CD4-positive, alpha-beta T cell treated with Interleukin-6 at 100 ng/mL for 8 hours (primary cell): ENCODE measurements around the gene IBTK.
"Not testable (repeated sequence)": the region's sequence is repeated elsewhere in the genome, so short reads cannot be mapped to it uniquely, and the experiment has no call there.

Source experiments
- DNase-seq: peaks from one replicate; pipeline ENCODE4 v3.0.0-alpha.2; 2020; ENCODE audit warnings: mixed read lengths, low spot score

The IBTK gene

DNA sequence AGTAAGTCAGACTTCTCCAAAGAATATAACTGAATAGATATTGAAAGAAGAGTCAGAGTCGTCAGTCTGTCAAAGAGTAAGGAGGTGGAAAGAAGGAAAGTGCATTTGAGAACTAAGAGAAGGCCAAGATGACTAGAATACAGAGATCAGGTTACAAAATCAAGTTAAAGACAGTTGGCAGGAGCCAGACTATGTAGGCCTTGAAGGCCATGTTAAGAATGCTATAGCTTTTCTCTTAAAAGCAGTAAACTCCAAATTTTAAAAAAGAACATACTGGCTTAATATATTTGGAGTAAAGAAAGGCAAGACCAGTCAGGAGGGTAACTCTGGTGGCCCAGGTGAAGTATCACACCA lies 68.8 kb downstream of the IBTK start:
- no peak for DNase-seq

GRCh38 chr6:82178077-82178758 lies 69.3 kb downstream of the IBTK start:
- no peak for DNase-seq

DNA sequence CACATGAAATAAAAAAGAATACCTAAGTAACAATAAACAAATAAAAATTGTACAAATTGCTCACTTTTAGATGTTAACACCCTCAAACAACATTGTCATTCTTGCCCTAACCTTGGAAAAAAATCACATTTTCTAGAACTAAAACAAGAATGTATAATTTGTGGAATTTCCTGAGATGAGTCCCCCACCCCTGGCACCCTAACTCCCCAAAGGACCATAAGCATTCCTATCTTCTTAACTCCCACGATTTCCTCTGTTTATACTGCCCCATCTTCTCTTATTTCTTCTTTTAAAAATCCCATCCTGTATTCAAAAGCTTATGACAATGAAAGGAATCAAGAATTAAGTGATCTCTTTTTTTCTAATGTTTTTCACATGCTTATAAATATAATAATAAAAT lies 70.9 kb downstream of the IBTK start:
- DNase-seq: no peak

DNA sequence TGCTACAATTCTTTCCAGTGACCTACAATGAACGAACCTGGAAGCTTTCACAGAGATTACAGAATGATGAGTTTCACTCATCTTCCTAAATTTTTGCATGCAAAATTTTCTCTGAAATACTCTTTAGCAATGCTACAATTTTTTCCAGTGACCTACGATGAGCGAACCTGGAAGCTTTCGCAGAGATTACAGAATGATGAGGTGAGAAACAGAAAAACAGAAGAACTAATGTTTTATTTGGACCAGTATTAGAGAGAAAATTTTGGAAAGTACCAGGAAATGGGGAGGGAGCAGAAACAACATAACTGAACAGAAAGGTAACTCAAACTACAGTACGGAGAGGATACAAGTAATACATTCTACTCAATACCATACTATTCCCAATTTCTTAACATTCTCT lies 75.0 kb downstream of the IBTK start:
- DNase-seq: no peak

DNA sequence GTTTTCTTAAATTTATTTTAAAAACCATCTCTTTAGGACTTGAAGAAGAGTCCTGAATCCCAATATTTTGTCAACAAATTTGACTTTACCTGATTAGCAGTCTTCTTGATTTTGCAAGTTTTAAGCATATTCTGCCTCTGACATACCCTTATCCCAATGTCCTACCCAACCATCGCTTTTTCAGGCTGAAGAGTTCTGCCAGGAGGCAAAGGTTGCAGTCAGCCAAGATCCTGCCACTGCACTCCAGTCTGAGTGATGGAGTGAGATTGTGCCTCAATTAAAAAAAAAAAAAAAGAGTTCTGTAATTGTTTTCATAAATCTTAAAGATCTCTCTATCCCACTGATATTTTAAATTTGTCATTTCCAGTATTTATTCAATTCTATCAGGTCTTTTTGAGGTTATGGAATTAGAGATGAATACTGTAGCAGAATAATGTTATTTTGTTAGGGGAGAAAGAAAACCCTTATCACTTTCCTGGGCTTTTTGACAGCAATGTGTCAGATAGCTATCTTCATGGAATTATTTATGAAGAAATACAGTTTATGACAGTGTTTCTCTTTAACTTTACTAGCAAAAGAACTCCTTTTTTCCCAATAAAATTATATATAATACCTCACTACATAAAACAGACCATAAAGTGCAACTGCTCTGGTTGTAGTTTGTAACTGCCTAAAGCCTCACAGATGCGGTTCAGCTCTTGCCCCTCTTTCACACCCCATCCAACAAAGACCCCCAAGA lies 78.2 kb downstream of the IBTK start:
- DNase-seq: no peak

- no peak for DNase-seq
These were observed 81.1 kb downstream of the IBTK start for GRCh38 chr6:82166493-82166892.

GRCh38 chr6:82160255-82160990 lies 87.1 kb downstream of the IBTK start:
- no peak for DNase-seq

- DNase-seq: not testable (repeated sequence)
These were observed 94.8 kb downstream of the IBTK start for GRCh38 chr6:82152786-82153185.

- not testable (repeated sequence) for DNase-seq
These were observed 96.4 kb downstream of the IBTK start for GRCh38 chr6:82151147-82151546.

GRCh38 chr6:82145926-82146452 lies 101.6 kb downstream of the IBTK start:
- DNase-seq: no peak

DNA sequence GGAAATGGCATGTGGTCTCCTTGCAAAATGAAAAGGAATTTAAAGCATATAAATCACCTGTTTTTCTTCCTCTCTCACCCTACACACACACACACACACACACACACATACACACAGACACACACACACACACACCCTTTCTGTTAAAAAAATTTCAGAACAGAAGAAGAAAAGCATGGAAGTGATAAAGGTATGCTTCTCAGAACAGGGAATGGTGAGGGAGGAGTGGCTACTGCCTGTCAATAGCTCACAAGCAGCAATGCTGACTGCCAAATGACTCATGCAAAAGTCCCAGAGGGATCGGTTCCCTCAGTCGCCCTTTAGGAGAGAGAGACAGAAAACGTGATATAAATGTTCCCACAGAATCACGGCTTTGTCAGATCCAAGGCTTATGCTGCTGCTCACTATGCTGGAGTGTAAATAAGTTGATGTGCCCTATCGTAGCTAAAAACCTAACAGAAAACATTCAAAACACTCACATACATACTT lies 102.6 kb downstream of the IBTK start:
- DNase-seq: no peak

GRCh38 chr6:82144007-82144851 lies 103.3 kb downstream of the IBTK start:
- no peak for DNase-seq

GRCh38 chr6:82143041-82143481 lies 104.5 kb downstream of the IBTK start:
- DNase-seq: no peak

DNA sequence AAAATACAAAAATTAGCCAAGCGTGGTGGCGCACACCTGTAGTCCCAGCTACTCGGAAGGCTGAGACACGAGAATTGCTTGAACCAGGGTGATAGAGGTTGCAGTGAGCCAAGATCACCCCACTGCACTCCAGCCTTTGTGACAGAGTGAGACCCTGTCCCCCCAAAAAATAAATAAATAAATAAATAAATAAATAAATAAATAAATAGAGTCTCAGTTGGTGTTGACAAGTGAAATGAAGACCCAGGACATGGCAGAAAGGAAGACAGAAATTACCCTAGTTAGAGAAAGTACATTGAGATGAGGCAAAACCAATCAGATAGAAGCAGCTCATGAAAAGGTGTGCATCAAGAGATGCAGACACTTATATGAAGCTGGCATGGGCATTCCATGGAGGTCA lies 105.0 kb downstream of the IBTK start:
- no peak for DNase-seq

DNA sequence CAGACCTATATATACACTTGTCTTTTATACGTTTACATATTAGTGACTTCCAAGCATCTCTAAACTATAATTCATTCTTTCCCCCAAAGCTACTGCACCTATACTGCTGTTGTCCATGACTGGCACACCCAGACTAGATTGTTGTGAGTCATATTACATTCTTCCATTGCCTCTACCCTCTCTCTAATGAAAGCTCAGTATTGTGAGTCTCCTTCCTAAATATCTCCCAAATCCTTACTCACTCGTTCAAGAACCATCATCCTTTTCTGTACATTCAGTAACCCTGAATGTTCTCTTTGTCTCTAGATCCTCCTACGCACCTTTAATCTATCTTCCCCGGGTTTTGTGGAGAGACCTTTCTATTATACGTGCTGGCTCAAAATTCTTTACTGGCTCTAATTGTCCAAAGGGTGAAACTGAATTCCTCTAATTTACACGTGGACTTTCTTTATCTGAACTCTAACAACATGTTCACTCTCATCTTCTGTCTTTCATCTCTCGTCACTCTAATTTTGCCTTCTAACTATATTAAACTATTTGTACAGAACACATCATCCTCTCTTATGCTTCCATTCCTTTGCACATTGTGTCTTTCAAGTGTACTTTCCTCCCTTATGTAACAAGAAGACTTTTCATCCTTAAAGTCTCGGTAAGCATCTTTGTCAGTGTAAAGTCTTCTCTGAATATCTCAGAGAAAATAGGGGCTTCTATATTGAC lies 109.3 kb downstream of the IBTK start:
- DNase-seq: no peak

DNA sequence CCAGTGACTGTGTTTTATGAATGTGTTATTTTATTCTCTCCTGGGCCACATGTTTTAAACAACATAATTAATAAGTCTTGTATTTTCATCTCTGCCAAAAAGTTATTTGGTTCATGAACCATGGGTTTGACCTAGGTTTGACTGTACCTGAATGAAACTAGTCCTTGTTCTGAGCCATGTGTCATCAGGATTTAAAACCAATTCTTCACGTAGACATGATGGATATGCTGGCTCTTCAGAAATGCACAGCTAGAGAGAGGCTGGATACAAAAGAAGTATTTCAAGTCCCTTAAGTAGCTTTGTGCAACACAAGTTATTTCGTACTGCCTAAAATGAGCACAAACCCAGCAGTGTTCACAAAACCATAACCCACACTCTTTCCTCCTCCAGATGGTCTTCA lies 116.1 kb downstream of the IBTK start:
- DNase-seq: no peak

DNA sequence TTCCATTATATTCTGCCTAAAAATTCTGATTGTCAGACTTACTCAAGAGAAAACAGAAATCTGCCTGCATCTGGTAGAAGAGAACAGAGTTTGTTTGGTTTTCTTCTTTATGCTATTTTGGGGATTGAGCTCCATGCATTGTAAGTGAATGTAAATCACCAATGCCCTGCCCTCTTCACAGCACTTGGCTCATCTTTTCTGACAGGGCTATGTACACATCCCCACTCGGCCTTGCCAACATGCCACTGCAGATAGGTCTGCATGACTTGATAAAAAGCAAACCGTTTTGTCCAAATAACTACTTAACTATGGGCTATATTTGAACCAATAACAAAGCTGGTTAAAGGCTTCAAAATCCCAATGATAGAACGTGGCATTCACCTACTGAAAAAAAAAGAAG lies 117.7 kb downstream of the IBTK start:
- no peak for DNase-seq

DNA sequence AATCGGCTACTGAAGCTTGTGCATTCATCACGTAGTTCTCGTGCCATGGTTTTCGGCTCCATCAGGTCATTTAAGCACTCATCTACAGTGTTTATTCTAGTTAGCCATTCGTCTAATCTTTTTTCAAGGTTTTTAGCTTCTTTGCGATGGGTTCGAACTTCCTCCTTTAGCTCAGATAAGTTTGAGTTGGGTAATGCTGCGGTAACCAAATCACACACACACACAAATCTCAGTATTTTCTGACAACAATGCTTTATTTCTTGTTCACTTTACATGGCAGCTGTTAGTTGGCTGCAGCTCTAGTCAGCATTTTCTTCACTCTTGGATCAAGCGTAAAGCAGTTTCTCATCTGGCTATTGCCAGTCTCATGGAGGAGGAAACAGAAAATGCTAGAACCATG lies 118.6 kb downstream of the IBTK start:
- DNase-seq: not testable (repeated sequence)

DNA sequence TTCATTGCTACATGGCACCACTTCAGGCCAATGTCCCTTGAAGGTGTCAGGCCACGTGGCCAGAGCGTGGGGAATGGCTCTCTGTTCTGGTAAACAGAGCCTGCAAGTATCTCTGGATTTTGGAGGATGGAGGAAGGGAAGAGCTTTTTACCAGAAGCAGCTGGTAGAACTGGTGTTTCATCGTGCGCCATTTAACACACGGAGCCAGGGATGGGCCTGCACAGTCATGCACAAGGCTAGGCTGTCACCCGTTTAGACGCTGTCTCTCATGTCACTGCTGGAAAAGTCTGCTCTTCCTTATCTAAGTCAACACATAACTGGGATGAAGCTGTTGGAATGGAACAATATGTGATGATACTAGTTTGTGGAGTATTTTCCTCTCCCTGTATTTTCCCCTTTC lies 123.9 kb downstream of the IBTK start:
- DNase-seq: no peak
